ENCODE data around the gene KLHDC9.

- TF ChIP-seq REST (IDR thresholded peaks at IDR 0.05; ENCODE audit: insufficient replicate concordance, low read depth) (no peak), CTCF (IDR thresholded peaks at IDR 0.05; ENCODE audit: insufficient read depth, low read length) (no peak), POLR2AphosphoS5 (IDR thresholded peaks at IDR 0.05; ENCODE audit: low read depth) (no peak), GABPA (IDR thresholded peaks at IDR 0.05; ENCODE audit: low read depth) (no peak), SPI1 (IDR thresholded peaks at IDR 0.05; ENCODE audit: borderline replicate concordance, low read depth) (no peak)
These were observed 43.9 kb upstream of the KLHDC9 start for GRCh38 chr1:161054232-161054631.

Data from HL-60 (cell line).